Glutamatergic neuron (in vitro differentiated cells): ENCODE measurements around the gene NSMCE1. TPM values are rescaled to one million over a fixed set of nuclear protein-coding genes. Genes with fewer than 3 reads are reported as not detected.
"Not testable (repeated sequence)": the region's sequence is repeated elsewhere in the genome, so short reads cannot be mapped to it uniquely, and the experiment has no call there.

Experiments used
- DNase-seq: peaks from one replicate; pipeline ENCODE4 v3.0.0; 2022
- H3K27ac Mint-ChIP-seq: one replicate; pipeline ENCODE4 v1.8.0; 2020; ENCODE audit warnings: mild to moderate bottlenecking, mixed read lengths, inconsistent platforms; ENCODE audit not compliant: unreplicated experiment
- H3K27me3 Mint-ChIP-seq: one replicate; pipeline ENCODE4 v1.8.0; 2020; ENCODE audit warnings: mild to moderate bottlenecking, moderate library complexity, mixed read lengths, inconsistent platforms; ENCODE audit not compliant: unreplicated experiment
- H3K36me3 Mint-ChIP-seq: one replicate; pipeline ENCODE4 v1.8.0; 2020; ENCODE audit warnings: mild to moderate bottlenecking, mixed read lengths, inconsistent platforms; ENCODE audit not compliant: unreplicated experiment
- H3K4me1 Mint-ChIP-seq: one replicate; pipeline ENCODE4 v1.8.0; 2020; ENCODE audit warnings: mild to moderate bottlenecking, low read depth, mixed read lengths, inconsistent platforms; ENCODE audit not compliant: unreplicated experiment
- H3K4me3 Mint-ChIP-seq: one replicate; pipeline ENCODE4 v1.8.0; 2020; ENCODE audit warnings: mild to moderate bottlenecking, mixed read lengths, inconsistent platforms; ENCODE audit not compliant: unreplicated experiment
- H3K9me3 Mint-ChIP-seq: one replicate; pipeline ENCODE4 v1.8.0; 2020; ENCODE audit warnings: mild to moderate bottlenecking, moderate library complexity, mixed read lengths, inconsistent platforms; ENCODE audit not compliant: unreplicated experiment
- CTCF ChIP-seq: fragments of 200-600 bp; sonication (generic); IDR thresholded peaks from one replicate; pipeline ENCODE4 v1.5.0; 2021; ENCODE audit not compliant: partially characterized antibody, unreplicated experiment
- total RNA-seq: library from RNA; stranded (reverse); fragmentation: NEBNext Ultra II Directional; extraction: Animal tissue kit (Norgen Biotek cat#: 25700); gene quantifications from one replicate; pipeline ENCODE4 v1.2.1, GENCODE V29; 2021; ENCODE audit not compliant: unreplicated experiment

Gene NSMCE1
- total RNA-seq, 1 donor from 2014 or later, result 32.7 TPM

- TF ChIP-seq CTCF, result no peak
- no peak for DNase-seq
- Mint-ChIP-seq H3K9me3 (peaks cover 4% of the 10 kb centered on the region), H3K36me3 (peaks cover 4% of the 10 kb centered on the region), H3K27me3 (no peaks in the 10 kb centered on the region), H3K4me3 (no peak overlapping the region), H3K4me1 (no peaks in the 10 kb centered on the region), H3K27ac (no peak overlapping the region)
Observed at GRCh38 chr16:27291722-27292240, 23.2 kb upstream of the NSMCE1 start.

- DNase-seq, result no peak
- H3K36me3 Mint-ChIP-seq, result peaks cover 4% of the 10 kb centered on the region
- H3K27me3 Mint-ChIP-seq, result no peaks in the 10 kb centered on the region
- H3K9me3 Mint-ChIP-seq, result peaks cover 4% of the 10 kb centered on the region
- TF ChIP-seq CTCF, result no peak
- H3K4me3 Mint-ChIP-seq, result no peak overlapping the region
- no peak overlapping the region for H3K27ac Mint-ChIP-seq
- H3K4me1 Mint-ChIP-seq, result no peaks in the 10 kb centered on the region
Observed at GRCh38 chr16:27291106-27291505, 22.5 kb upstream of the NSMCE1 start.

GRCh38 chr16:27290562-27290961 lies 22.0 kb upstream of the NSMCE1 start:
- TF ChIP-seq CTCF, result no peak
- Mint-ChIP-seq H3K27ac (no peak overlapping the region), H3K4me1 (no peaks in the 10 kb centered on the region), H3K36me3 (peaks cover 4% of the 10 kb centered on the region), H3K27me3 (no peaks in the 10 kb centered on the region), H3K4me3 (no peak overlapping the region), H3K9me3 (peaks cover 4% of the 10 kb centered on the region)
- DNase-seq, result no peak

- Mint-ChIP-seq H3K4me3 (no peak overlapping the region), H3K4me1 (no peaks in the 10 kb centered on the region)
Observed at GRCh38 chr16:27289669-27290068, 21.1 kb upstream of the NSMCE1 start.

GRCh38 chr16:27288313-27288712 lies 19.7 kb upstream of the NSMCE1 start:
- not testable (repeated sequence) for DNase-seq, H3K9me3 Mint-ChIP-seq, H3K4me1 Mint-ChIP-seq, H3K36me3 Mint-ChIP-seq, H3K4me3 Mint-ChIP-seq, H3K27ac Mint-ChIP-seq, H3K27me3 Mint-ChIP-seq

More at GRCh38 chr16:27289669-27290068, 21.1 kb upstream of the NSMCE1 start:
- peaks cover 4% of the 10 kb centered on the region for H3K9me3 Mint-ChIP-seq
- peaks cover 4% of the 10 kb centered on the region for H3K36me3 Mint-ChIP-seq
- DNase-seq, result no peak
- no peaks in the 10 kb centered on the region for H3K27me3 Mint-ChIP-seq
- TF ChIP-seq CTCF, result no peak
- H3K27ac Mint-ChIP-seq, result no peak overlapping the region
